CD4-positive, alpha-beta memory T cell (primary cell): ENCODE results near the gene ABI3BP. TPM values are rescaled to one million over a fixed set of nuclear protein-coding genes. Genes with fewer than 3 reads are reported as not detected.
"Not testable (repeated sequence)": the region's sequence is repeated elsewhere in the genome, so short reads cannot be mapped to it uniquely, and the experiment has no call there.

Experiments used
- CTCF ChIA-PET: fragments of 350-600 bp; sonication (Branson Sonifier 250); formaldehyde crosslinking; loops from one replicate; lab custom pipeline; 2021; ENCODE audit warnings: inconsistent platforms; ENCODE audit not compliant: partially characterized antibody; lab: Charles Lee
- POLR2A ChIA-PET: fragments of 350-600 bp; sonication (Branson Sonifier 250); formaldehyde crosslinking; loops from one replicate; lab custom pipeline; 2021; ENCODE audit not compliant: partially characterized antibody; lab: Charles Lee
- DNase-seq, 5 donors: peaks; one replicate each; pipeline versions ENCODE4 v3.0.0 to v3.0.0-alpha.2; 2020 to 2022; ENCODE audit warnings: mixed read lengths in 1 of 5
- H3K27ac ChIP-seq: one replicate; pipeline ENCODE4 v1.7.0; 2013; ENCODE audit warnings: low read depth, low read length
- H3K27me3 ChIP-seq: 2 replicates; pipeline ENCODE4 v1.7.0; 2013; ENCODE audit warnings: mild to moderate bottlenecking, low read length, moderate library complexity; ENCODE audit not compliant: insufficient read depth
- H3K36me3 ChIP-seq: 2 replicates; pipeline ENCODE4 v1.7.0; 2013; ENCODE audit warnings: mild to moderate bottlenecking, low read length, moderate library complexity; ENCODE audit not compliant: insufficient read depth
- H3K4me1 ChIP-seq: 2 replicates; pipeline ENCODE4 v1.7.0; 2013; ENCODE audit warnings: mild to moderate bottlenecking, low read length, moderate library complexity; ENCODE audit not compliant: insufficient read depth
- H3K4me3 ChIP-seq, 2 donors: one replicate each; pipeline ENCODE4 v1.7.0; 2013; ENCODE audit warnings: low read length in 2 of 2, mild to moderate bottlenecking in 1 of 2
- H3K9me3 ChIP-seq, 2 donors: one replicate each; pipeline ENCODE4 v1.7.0; 2013; ENCODE audit warnings: low read length in 2 of 2, control low read depth in 1 of 2; ENCODE audit not compliant: control insufficient read depth in 1 of 2
- H3K27ac Mint-ChIP-seq, 7 donors: one replicate each; pipeline ENCODE4 v1.8.0; 2020 to 2021; ENCODE audit warnings: mixed read lengths in 7 of 7, mild to moderate bottlenecking in 6 of 7, inconsistent platforms in 3 of 7, moderate library complexity in 3 of 7
- H3K27me3 Mint-ChIP-seq, 2 donors: one replicate each; pipeline ENCODE4 v1.8.0; 2020 to 2021; ENCODE audit warnings: mixed read lengths in 2 of 2
- H3K36me3 Mint-ChIP-seq, 2 donors: one replicate each; pipeline ENCODE4 v1.8.0; 2020 to 2021; ENCODE audit warnings: mixed read lengths in 2 of 2, inconsistent platforms in 1 of 2, mild to moderate bottlenecking in 1 of 2
- H3K4me1 Mint-ChIP-seq, 4 donors: one replicate each; pipeline ENCODE4 v1.8.0; 2020 to 2021; ENCODE audit warnings: mixed read lengths in 4 of 4, mild to moderate bottlenecking in 1 of 4
- H3K4me3 Mint-ChIP-seq, 8 donors: one replicate each; pipeline ENCODE4 v1.8.0; 2020 to 2021; ENCODE audit warnings: mixed read lengths in 8 of 8, mild to moderate bottlenecking in 7 of 8, moderate library complexity in 6 of 8, inconsistent platforms in 3 of 8
- H3K9me3 Mint-ChIP-seq, 8 donors: one replicate each; pipeline ENCODE4 v1.8.0; 2020 to 2021; ENCODE audit warnings: mixed read lengths in 8 of 8, mild to moderate bottlenecking in 5 of 8, inconsistent platforms in 3 of 8, moderate library complexity in 1 of 8
- intact Hi-C: fragments of 100-400 bp; cut with micrococcal nuclease; formaldehyde crosslinking; loops from one replicate; pipeline ENCODE4 v1.15.1; 2023
- polyA plus RNA-seq, 2 donors: library from polyadenylated mRNA; unstranded; fragments of 300-500 nt; fragmentation: Illumina TruSeq; gene quantifications; one replicate each; pipeline ENCODE4 v1.2.3, GENCODE V29; 2021
- total RNA-seq, 2 experiments: library from RNA; stranded (reverse); gene quantifications; one replicate each; pipeline ENCODE4 v1.2.3, GENCODE V29; 2021

The ABI3BP gene
- total and polyA plus RNA-seq, 4 experiments from 2014 or later: not detected

GRCh38 chr3:101026881-101027280, 33.7 kb upstream of the ABI3BP start:
- Histone ChIP-seq H3K27me3 (no peaks in the 10 kb centered on the region), H3K36me3 (no peaks in the 10 kb centered on the region), H3K4me3 (no peak overlapping the region), H3K4me1 (no peaks in the 10 kb centered on the region), H3K9me3 (no peaks in the 10 kb centered on the region), H3K27ac (no peak overlapping the region)
- Mint-ChIP-seq H3K36me3 (no peaks in the 10 kb centered on the region), H3K9me3 (peaks cover 4 to 28% (median 9%) of the 10 kb centered on the region in 8 donors), H3K4me3 (no peak overlapping the region), H3K27ac (no peak overlapping the region), H3K4me1 (no peaks in the 10 kb centered on the region), H3K27me3 (peaks cover 6 to 8% of the 10 kb centered on the region in 2 donors)
- DNase-seq: no peak
- POLR2A ChIA-PET: no interaction called here
- intact Hi-C loops: no loop called here
- CTCF ChIA-PET: no interaction called here

DNA sequence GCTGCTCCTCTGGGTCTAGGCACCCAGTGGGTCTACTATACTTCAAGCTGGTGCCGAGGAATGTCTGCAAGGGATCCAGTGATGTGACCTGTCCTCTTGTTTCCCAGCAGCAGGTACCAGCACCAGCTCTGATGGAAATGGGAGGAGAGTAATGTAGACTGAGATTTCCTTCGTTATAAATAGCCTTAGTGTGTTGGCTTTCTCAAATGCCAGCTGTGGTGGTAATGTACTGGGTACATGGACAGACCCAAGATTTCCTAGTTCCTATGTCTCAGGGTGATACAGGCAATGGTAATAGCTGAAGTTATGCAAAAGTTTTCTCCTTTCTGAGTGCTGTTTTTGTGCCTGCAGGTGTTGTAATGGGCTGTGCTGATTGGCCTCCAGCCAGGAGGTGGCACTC, 33.0 kb upstream of the ABI3BP start:
- Mint-ChIP-seq H3K4me3 (no peak overlapping the region), H3K27ac (no peak overlapping the region), H3K4me1 (no peaks in the 10 kb centered on the region), H3K9me3 (peaks cover 4 to 25% (median 9%) of the 10 kb centered on the region in 8 donors), H3K36me3 (no peaks in the 10 kb centered on the region), H3K27me3 (peaks cover 6 to 8% of the 10 kb centered on the region in 2 donors)
- no peak overlapping the region for H3K4me3 ChIP-seq
- POLR2A ChIA-PET: no interaction called here
- H3K27ac ChIP-seq: no peak overlapping the region
- no peaks in the 10 kb centered on the region for H3K36me3 ChIP-seq
- H3K27me3 ChIP-seq: no peaks in the 10 kb centered on the region
- DNase-seq: no peak
- intact Hi-C loops: no loop called here
- no peaks in the 10 kb centered on the region for H3K4me1 ChIP-seq
- CTCF ChIA-PET: no interaction called here
- H3K9me3 ChIP-seq: no peaks in the 10 kb centered on the region

DNA sequence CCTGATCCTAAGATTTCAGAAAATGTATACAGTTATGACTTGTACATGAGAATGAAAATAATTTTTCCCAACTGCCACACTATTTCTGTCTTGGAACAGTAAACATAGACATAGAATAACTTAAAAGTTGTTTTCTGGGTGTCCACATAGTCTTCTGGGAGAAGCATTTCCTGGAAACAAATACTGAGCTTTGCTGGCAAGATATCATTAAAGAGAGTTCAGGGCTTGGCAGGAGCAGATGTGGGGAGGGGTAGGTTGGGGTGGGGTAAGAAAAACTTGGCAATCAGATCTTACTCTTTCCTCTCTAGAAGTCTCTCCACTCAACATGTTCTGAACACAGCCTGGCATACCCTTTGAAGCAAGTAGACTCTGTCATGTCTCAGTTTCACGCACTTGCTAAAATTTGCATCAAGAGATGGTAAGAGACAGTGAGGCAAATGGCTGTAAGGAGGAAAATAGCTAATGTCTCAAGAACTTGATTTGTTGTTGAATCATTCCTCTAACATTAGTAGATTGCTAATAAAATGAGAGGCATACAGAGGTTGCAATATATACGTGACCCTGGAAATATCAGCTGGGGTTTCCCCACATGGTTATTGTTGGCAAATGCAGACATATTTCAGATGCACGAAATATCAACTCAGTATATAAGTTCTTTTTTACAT, 27.3 kb upstream of the ABI3BP start:
- Mint-ChIP-seq H3K4me1 (no peaks in the 10 kb centered on the region), H3K27me3 (peaks cover 2 to 14% of the 10 kb centered on the region in 2 donors), H3K4me3 (no peak overlapping the region), H3K9me3 (peaks cover 0 to 12% (median 4%) of the 10 kb centered on the region in 8 donors), H3K36me3 (no peaks in the 10 kb centered on the region), H3K27ac (no peak overlapping the region)
- no peaks in the 10 kb centered on the region for H3K4me1 ChIP-seq
- H3K27me3 ChIP-seq: no peaks in the 10 kb centered on the region
- no peak overlapping the region for H3K27ac ChIP-seq
- H3K4me3 ChIP-seq: no peak overlapping the region
- no peaks in the 10 kb centered on the region for H3K36me3 ChIP-seq
- intact Hi-C loops: no loop called here
- CTCF ChIA-PET: no interaction called here
- no peaks in the 10 kb centered on the region for H3K9me3 ChIP-seq
- no peak for DNase-seq
- POLR2A ChIA-PET: no interaction called here

DNA sequence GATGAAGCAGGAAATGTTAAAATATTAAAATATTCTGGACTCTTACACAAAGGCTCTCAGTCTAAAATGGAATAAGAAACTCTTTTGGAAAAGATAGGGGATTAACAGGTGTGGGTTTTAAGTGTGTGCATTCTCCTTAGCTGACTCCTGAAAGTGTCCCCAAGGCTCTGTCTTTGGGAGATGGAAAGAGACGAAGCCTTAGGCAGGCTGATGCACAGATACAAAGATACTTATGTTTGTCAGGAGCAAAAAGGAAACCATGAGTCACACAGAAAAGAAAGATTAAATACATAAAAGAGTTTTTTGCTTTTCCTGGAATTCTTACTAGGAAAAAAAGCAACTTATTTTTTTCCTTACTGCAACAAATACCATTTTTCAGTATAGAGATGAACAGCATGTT, 23.8 kb upstream of the ABI3BP start:
- Mint-ChIP-seq H3K36me3 (no peaks in the 10 kb centered on the region), H3K4me1 (no peaks in the 10 kb centered on the region), H3K27me3 (peaks cover 0 to 6% of the 10 kb centered on the region in 2 donors), H3K9me3 (peaks cover 1 to 12% (median 6%) of the 10 kb centered on the region in 8 donors), H3K4me3 (no peak overlapping the region), H3K27ac (no peak overlapping the region)
- Histone ChIP-seq H3K27ac (no peak overlapping the region), H3K9me3 (no peaks in the 10 kb centered on the region), H3K27me3 (no peaks in the 10 kb centered on the region), H3K4me1 (no peaks in the 10 kb centered on the region), H3K36me3 (no peaks in the 10 kb centered on the region), H3K4me3 (no peak overlapping the region)
- ChIA-PET CTCF (no interaction called here), POLR2A (no interaction called here)
- intact Hi-C loops: no loop called here
- DNase-seq: no peak

DNA sequence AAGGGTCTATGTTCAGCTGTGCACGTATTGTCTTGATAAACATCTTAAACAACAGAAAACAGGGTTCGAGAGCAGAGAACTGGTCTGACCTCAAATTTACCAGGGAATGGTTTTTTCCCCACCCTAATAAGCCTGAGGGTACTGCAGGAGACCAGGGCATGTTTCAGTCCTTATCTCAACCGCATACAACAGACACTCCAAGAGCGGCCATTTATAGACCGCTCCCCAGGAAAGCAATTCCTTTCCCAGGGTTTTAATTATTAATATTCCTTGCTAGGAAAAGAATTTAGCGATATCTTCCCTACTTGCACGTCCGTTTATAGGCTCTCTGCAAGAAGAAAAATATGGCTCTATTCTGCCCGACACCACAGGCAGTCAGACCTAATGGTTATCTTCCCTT, 19.1 kb upstream of the ABI3BP start:
- DNase-seq, H3K27me3 ChIP-seq, H3K4me3 Mint-ChIP-seq, H3K9me3 ChIP-seq, CTCF ChIA-PET, H3K27ac ChIP-seq, H3K4me1 ChIP-seq, intact Hi-C loops, H3K4me1 Mint-ChIP-seq, H3K36me3 ChIP-seq, H3K27ac Mint-ChIP-seq, POLR2A ChIA-PET, H3K4me3 ChIP-seq, H3K36me3 Mint-ChIP-seq: not testable (repeated sequence)
- peaks cover 2 to 34% (median 26%) of the 10 kb centered on the region in 8 donors for H3K9me3 Mint-ChIP-seq
- H3K27me3 Mint-ChIP-seq: peaks cover 8 to 13% of the 10 kb centered on the region in 2 donors

DNA sequence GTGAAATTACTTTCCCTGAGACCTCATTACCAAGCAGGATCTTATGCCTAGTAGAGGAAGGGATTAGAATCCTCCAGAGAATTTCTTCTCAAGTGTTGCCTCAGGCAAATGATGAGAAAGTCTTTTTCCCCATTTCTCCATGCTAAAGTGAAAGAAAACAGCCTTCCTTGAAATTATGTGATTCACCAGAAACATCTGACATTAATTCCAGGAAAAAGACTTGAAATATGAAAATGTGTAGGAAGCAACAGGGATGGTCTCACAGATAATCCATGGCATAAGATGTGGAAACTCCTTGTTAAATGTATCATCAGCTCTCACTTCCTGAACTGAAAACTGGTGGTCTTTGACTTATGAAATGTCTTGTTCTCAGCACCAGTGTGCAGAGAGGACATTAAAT, 17.9 kb upstream of the ABI3BP start:
- no peak overlapping the region for H3K4me3 Mint-ChIP-seq
- no peaks in the 10 kb centered on the region for H3K27me3 ChIP-seq
- peaks cover 0 to 4% of the 10 kb centered on the region in 2 donors for H3K36me3 Mint-ChIP-seq
- H3K9me3 Mint-ChIP-seq: peaks cover 2 to 37% (median 27%) of the 10 kb centered on the region in 8 donors
- H3K4me3 ChIP-seq: no peak overlapping the region
- H3K9me3 ChIP-seq: no peaks in the 10 kb centered on the region
- POLR2A ChIA-PET: no interaction called here
- CTCF ChIA-PET: no interaction called here
- intact Hi-C loops: no loop called here
- H3K27me3 Mint-ChIP-seq: peaks cover 11 to 13% of the 10 kb centered on the region in 2 donors
- H3K27ac ChIP-seq: no peak overlapping the region
- no peaks in the 10 kb centered on the region for H3K4me1 ChIP-seq
- H3K36me3 ChIP-seq: no peaks in the 10 kb centered on the region
- no peak for DNase-seq
- no peak overlapping the region for H3K27ac Mint-ChIP-seq
- H3K4me1 Mint-ChIP-seq: no peaks in the 10 kb centered on the region

DNA sequence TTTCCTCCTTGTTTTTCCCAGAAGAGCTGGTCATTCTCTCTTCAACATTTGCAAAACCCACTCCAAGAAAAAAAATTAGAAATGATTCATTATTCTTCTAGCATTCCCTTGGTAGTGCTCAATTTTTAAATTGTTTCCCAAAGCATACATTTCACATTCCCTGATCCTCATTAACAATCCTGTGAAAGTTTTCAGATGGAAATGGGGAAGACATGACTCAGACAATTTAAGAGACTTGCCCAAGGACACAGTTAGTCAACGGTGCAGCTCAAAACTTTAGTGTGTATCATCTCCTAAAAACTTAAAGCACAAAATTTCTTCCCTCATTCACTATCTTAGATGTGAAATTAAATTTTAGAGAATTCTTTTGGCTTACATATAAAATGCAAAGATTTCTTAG, 17.1 kb upstream of the ABI3BP start:
- Mint-ChIP-seq H3K27me3 (peaks cover 13 to 14% of the 10 kb centered on the region in 2 donors), H3K4me3 (no peak overlapping the region), H3K9me3 (peaks cover 2 to 37% (median 28%) of the 10 kb centered on the region in 8 donors), H3K27ac (no peak overlapping the region), H3K36me3 (peaks cover 0 to 4% of the 10 kb centered on the region in 2 donors), H3K4me1 (no peaks in the 10 kb centered on the region)
- Histone ChIP-seq H3K27me3 (no peaks in the 10 kb centered on the region), H3K9me3 (no peaks in the 10 kb centered on the region), H3K4me1 (no peaks in the 10 kb centered on the region), H3K27ac (no peak overlapping the region), H3K36me3 (no peaks in the 10 kb centered on the region), H3K4me3 (no peak overlapping the region)
- DNase-seq: no peak
- intact Hi-C loops: no loop called here
- ChIA-PET CTCF (no interaction called here), POLR2A (no interaction called here)
